HCT116 (cell line): ENCODE data around the gene TRIM59.

Experiments used
- ATF3 ChIP-seq: IDR thresholded peaks from 2 replicates; pipeline ENCODE4 v1.6.1; 2012
- CEBPB ChIP-seq: IDR thresholded peaks from 2 replicates; pipeline ENCODE4 v1.6.1; 2012; ENCODE audit warnings: low read depth
- CTCF ChIP-seq, 3 experiments: fragments of 200-600 bp in 1 of 3; sonication (generic) in 1 of 3; IDR thresholded peaks in 2 of 3; conservative IDR thresholded peaks in 1 of 3; 2 replicates each; pipeline ENCODE4 v1.5.1; 2012 to 2017; ENCODE audit warnings: low read depth in 2 of 3, low read length in 2 of 3, antibody characterized with exemption in 1 of 3, borderline replicate concordance in 1 of 3, control low read depth in 1 of 3, mild to moderate bottlenecking in 1 of 3, mixed read lengths in 1 of 3, mixed run types in 1 of 3, moderate library complexity in 1 of 3; ENCODE audit not compliant: insufficient read depth in 1 of 3
- EZH2 ChIP-seq: fragments of 200-600 bp; sonication (generic); IDR thresholded peaks from 2 replicates; pipeline ENCODE4 v1.6.1; 2017; ENCODE audit warnings: antibody characterized with exemption, mixed run types
- POLR2A ChIP-seq: IDR thresholded peaks from 2 replicates; pipeline ENCODE4 v1.7.0; 2011; ENCODE audit warnings: borderline replicate concordance; ENCODE audit not compliant: insufficient read depth, insufficient read length; ENCODE audit errors: extremely low read depth
- RAD21 ChIP-seq: IDR thresholded peaks from 2 replicates; pipeline ENCODE4 v1.6.1; 2012; ENCODE audit warnings: low read depth, mild to moderate bottlenecking
- REST ChIP-seq: IDR thresholded peaks from 2 replicates; pipeline ENCODE4 v1.6.1; 2012; ENCODE audit warnings: low read depth
- SIN3A ChIP-seq: IDR thresholded peaks from 2 replicates; pipeline ENCODE4 v1.6.1; 2012; ENCODE audit warnings: low read depth
- SRF ChIP-seq: IDR thresholded peaks from 2 replicates; pipeline ENCODE4 v1.6.1; 2012; ENCODE audit warnings: low read depth
- YY1 ChIP-seq: IDR thresholded peaks from 2 replicates; pipeline ENCODE4 v1.6.1; 2011; ENCODE audit warnings: low read length, low read depth, moderate library complexity, mild to moderate bottlenecking; ENCODE audit not compliant: insufficient replicate concordance; ENCODE audit errors: extremely low read depth

- TF ChIP-seq POLR2A (no peak), SRF (no peak), YY1 (no peak), EZH2 (no peak), CEBPB (no peak), SIN3A (no peak), CTCF (IDR thresholded peaks at IDR 0.05 in 2 of 3, conservative IDR thresholded peaks at IDR 0.05 in 1 of 3; ENCODE audit: borderline replicate concordance in 1 of 3, insufficient read depth in 1 of 3, low read depth in 2 of 3, low read length in 2 of 3) (no peak), RAD21 (no peak), REST (no peak), ATF3 (no peak)
Observed at GRCh38 chr3:160482796-160483195, 33.2 kb upstream of the TRIM59 start.
